IMR-90 (cell line): ENCODE data around the gene FAU. TPM values are rescaled to one million over a fixed set of nuclear protein-coding genes. Genes with fewer than 3 reads are reported as not detected.
A peak's percentile ranks its signal among the peaks of the same experiment; 100 is the strongest.

ENCODE experiments used
- ATAC-seq: fragments of 200-7000 bp; cut with Tn5 transposase; 2 replicates; pipeline ENCODE4 v1.9.1; 2020; ENCODE audit warnings: low read depth, mild to moderate bottlenecking, moderate library complexity
- BruUV-seq: library from RNA; stranded (reverse); fragments of 400-500 nt; replicated peaks from 2 replicates; lab custom pipeline; 2021; lab: Mats Ljungman, UMichigan
- CTCF ChIA-PET: fragments of 300-600 bp; formaldehyde crosslinking; extraction: SDS; loops from one replicate; lab custom pipeline; 2021; ENCODE audit warnings: antibody characterized with exemption; lab: Yijun Ruan, JAX
- POLR2A ChIA-PET: fragments of 300-600 bp; sonication (Branson Sonifier 250); formaldehyde crosslinking; loops from one replicate; lab custom pipeline; 2022; ENCODE audit warnings: antibody characterized with exemption; ENCODE audit not compliant: unreplicated experiment; lab: Charles Lee
- DNase-seq: peaks from one replicate; pipeline ENCODE4 v3.0.0; 2013
- H2AFZ ChIP-seq: replicated peaks from 2 replicates; pipeline ENCODE3; 2013; ENCODE audit warnings: low read length, mild to moderate bottlenecking; ENCODE audit not compliant: poor library complexity
- H2AK5ac ChIP-seq: 2 replicates; pipeline ENCODE4 v1.6.1; 2013; ENCODE audit warnings: low read depth, low read length, inconsistent platforms
- H2AK9ac ChIP-seq: replicated peaks from 2 replicates; pipeline ENCODE3; 2013; ENCODE audit warnings: mild to moderate bottlenecking, low read depth, low read length, moderate library complexity; ENCODE audit not compliant: poor library complexity
- H2BK120ac ChIP-seq: 2 replicates; pipeline ENCODE4 v1.6.1; 2013; ENCODE audit warnings: low read depth, low read length, inconsistent platforms
- H2BK15ac ChIP-seq: 3 replicates; pipeline ENCODE4 v1.6.1; 2013; ENCODE audit warnings: low read depth, low read length, inconsistent platforms
- H2BK20ac ChIP-seq: 2 replicates; pipeline ENCODE4 v1.6.1; 2013; ENCODE audit warnings: low read depth, mild to moderate bottlenecking, inconsistent platforms, low read length, moderate library complexity
- H2BK5ac ChIP-seq: 2 replicates; pipeline ENCODE4 v1.6.1; 2013; ENCODE audit warnings: mild to moderate bottlenecking, low read depth, low read length, inconsistent platforms; ENCODE audit not compliant: poor library complexity, severe bottlenecking
- H3K14ac ChIP-seq: replicated peaks from 2 replicates; pipeline ENCODE4 v1.6.1; 2013; ENCODE audit warnings: low read depth, low read length, inconsistent platforms
- H3K18ac ChIP-seq: 2 replicates; pipeline ENCODE4 v1.6.1; 2013; ENCODE audit warnings: low read depth, low read length, control low read depth
- H3K23ac ChIP-seq: 2 replicates; pipeline ENCODE4 v1.6.1; 2013; ENCODE audit warnings: low read depth, low read length, inconsistent platforms
- H3K27ac ChIP-seq: 2 replicates; pipeline ENCODE4 v1.5.1; 2013; ENCODE audit warnings: mild to moderate bottlenecking, control low read depth, low read length; ENCODE audit not compliant: insufficient read depth
- H3K27me3 ChIP-seq: 2 replicates; pipeline ENCODE4 v1.6.1; 2013; ENCODE audit warnings: low read length; ENCODE audit not compliant: control insufficient read depth, insufficient read depth
- H3K36me3 ChIP-seq: 2 replicates; pipeline ENCODE4 v1.6.1; 2013; ENCODE audit warnings: low read length, mixed read lengths; ENCODE audit not compliant: control insufficient read depth, insufficient read depth
- H3K4ac ChIP-seq: 2 replicates; pipeline ENCODE4 v1.6.1; 2013; ENCODE audit warnings: low read depth, low read length, inconsistent platforms
- H3K4me1 ChIP-seq: 2 replicates; pipeline ENCODE4 v1.6.1; 2013; ENCODE audit warnings: low read length, mixed read lengths; ENCODE audit not compliant: control insufficient read depth, insufficient read depth
- H3K4me2 ChIP-seq: 2 replicates; pipeline ENCODE4 v1.6.1; 2013; ENCODE audit warnings: low read depth, mild to moderate bottlenecking, control low read depth, low read length, moderate library complexity
- H3K4me3 ChIP-seq: 2 replicates; pipeline ENCODE4 v1.5.1; 2013; ENCODE audit warnings: low read depth, mild to moderate bottlenecking, control low read depth, low read length, moderate library complexity; ENCODE audit not compliant: insufficient read depth
- H3K56ac ChIP-seq: 2 replicates; pipeline ENCODE4 v1.6.1; 2013; ENCODE audit warnings: low read length, inconsistent platforms; ENCODE audit not compliant: insufficient read depth; ENCODE audit errors: extremely low read depth
- H3K79me1 ChIP-seq, 2 experiments: 2 replicates each; pipeline ENCODE4 v1.6.1; 2013; ENCODE audit warnings: low read length in 2 of 2, inconsistent platforms in 1 of 2, low read depth in 1 of 2
- H3K9ac ChIP-seq: 2 replicates; pipeline ENCODE4 v1.6.1; 2013; ENCODE audit warnings: low read depth, low read length, control low read depth
- H3K9me1 ChIP-seq: 2 replicates; pipeline ENCODE4 v1.6.1; 2013; ENCODE audit warnings: low read length, inconsistent platforms; ENCODE audit not compliant: insufficient read depth
- H3K9me3 ChIP-seq: 2 replicates; pipeline ENCODE4 v1.6.1; 2013; ENCODE audit warnings: low read length; ENCODE audit not compliant: control insufficient read depth, insufficient read depth
- H4K20me1 ChIP-seq: 2 replicates; pipeline ENCODE4 v1.6.1; 2013; ENCODE audit warnings: low read length, inconsistent platforms; ENCODE audit not compliant: insufficient read depth
- H4K5ac ChIP-seq: 2 replicates; pipeline ENCODE4 v1.6.1; 2013; ENCODE audit warnings: mild to moderate bottlenecking, low read depth, low read length, control low read depth
- H4K8ac ChIP-seq, 2 experiments: 2 replicates each; pipeline ENCODE4 v1.6.1; 2013; ENCODE audit warnings: low read depth in 2 of 2, low read length in 2 of 2, control low read depth in 1 of 2, inconsistent platforms in 1 of 2
- H4K91ac ChIP-seq: 2 replicates; pipeline ENCODE4 v1.6.1; 2013; ENCODE audit warnings: low read depth, low read length, inconsistent platforms; ENCODE audit not compliant: insufficient read depth
- BHLHE40 ChIP-seq: fragments of 150-350 bp; IDR thresholded peaks from 2 replicates; pipeline ENCODE4 v1.6.1; 2016; ENCODE audit warnings: mild to moderate bottlenecking, low read depth, low read length
- CEBPB ChIP-seq: IDR thresholded peaks from 2 replicates; pipeline ENCODE4 v1.6.1; 2012; ENCODE audit warnings: low read depth, low read length, improper control_type of control experiment
- WGBS, 2 experiments: methylation state at CpG; one replicate each; pipeline versions ENCODE4 v1.1.5 to v1.1.7; 2013; ENCODE audit warnings: missing lambda C conversion rate in 2 of 2; ENCODE audit not compliant: insufficient read length in 1 of 2; ENCODE audit errors: extremely low coverage in 2 of 2; 5-methylcytosine and 5-hydroxymethylcytosine counted together
- dilution Hi-C: fragments of 300-500 bp; cut with HindIII; formaldehyde crosslinking; loops from one replicate; pipeline ENCODE4 v1.14.3; 2018; ENCODE audit warnings: low sequenced_read_pairs; ENCODE audit not compliant: unreplicated experiment
- in situ Hi-C: fragments of 300-500 bp; cut with MboI; formaldehyde crosslinking; loops from 3 replicates; pipeline ENCODE4 v1.14.3; 2019; ENCODE audit warnings: low sequenced_read_pairs, inconsistent platforms, mixed read lengths
- intact Hi-C: fragments of 100-400 bp; cut with micrococcal nuclease; formaldehyde crosslinking; loops from 2 replicates; pipeline ENCODE4 v1.10.0; 2022
- polyA plus RNA-seq, 3 experiments: library from polyadenylated mRNA; depleted of rRNA; stranded (reverse); fragments of >200 nt; gene quantifications; 2 replicates each; pipeline ENCODE4 v1.2.3, GENCODE V29; 2012; ENCODE audit warnings: low replicate concordance in 1 of 3
- total RNA-seq: library from RNA; depleted of rRNA; stranded (reverse); fragments of >200 nt; gene quantifications from 2 replicates; pipeline ENCODE4 v1.2.3, GENCODE V29; 2012
- TF ChIP-seq, protein P1 (sequence below): fragments of 150-350 bp; IDR thresholded peaks from 2 replicates; pipeline ENCODE4 v1.6.1; 2017; ENCODE audit warnings: mild to moderate bottlenecking, antibody characterized with exemption, low read length, low read depth

Gene FAU
- total and polyA plus RNA-seq, 2 of the 4 experiments (the other 2 are of a cell fraction), result 189 to 652 TPM

DNA sequence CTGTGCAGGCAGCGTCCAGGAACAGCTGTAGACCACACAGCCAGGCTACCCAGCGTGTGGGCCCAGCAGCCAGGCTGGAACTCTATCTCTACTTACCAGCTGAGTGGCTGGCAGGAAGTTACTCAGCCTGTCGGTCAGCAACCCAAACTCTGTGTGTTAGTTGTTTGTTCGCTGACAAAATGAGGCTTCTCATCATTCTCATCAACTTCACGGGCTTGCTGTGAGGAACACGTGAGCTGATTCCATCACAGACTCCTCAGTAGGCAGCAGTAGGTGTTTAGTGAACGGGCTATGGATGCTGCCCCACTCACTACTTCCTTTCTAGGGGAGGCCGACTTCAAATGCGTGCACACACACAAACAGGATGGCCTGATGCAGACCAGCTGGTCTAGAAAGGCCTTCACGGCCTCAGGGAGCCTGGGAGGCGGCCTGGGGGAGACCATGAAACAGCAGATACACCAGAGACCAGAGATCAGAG is 47.3 kb upstream of the FAU start:
- in situ Hi-C loops, result no loop called here
- 0% methylated on average over 1 of the region's 11 CpGs; no CpG with 5 or more reads in 1 of the 2 experiments for WGBS, 2 experiments
- Histone ChIP-seq H3K4me2 (no peak overlapping the region), H3K18ac (peak overlapping the region; percentile 70; the same call in 1 of the 2 replicates), H3K9me3 (no peaks in the 10 kb centered on the region), H2BK5ac (peak overlapping the region; percentile 62), H3K14ac (peak overlapping the region; percentile 91), H2AK9ac (peak overlapping the region; percentile 69), H3K9me1 (peaks cover 10% of the 10 kb centered on the region; the same call in 1 of the 2 replicates), H3K79me1 (peaks cover 0 to 5% of the 10 kb centered on the region in 2 experiments; a peak in 1 of 4 replicates), H3K4me3 (no peak overlapping the region), H2BK120ac (peak overlapping the region; percentile 75), H3K36me3 (no peaks in the 10 kb centered on the region), H3K23ac (peak overlapping the region; percentile 54; the same call in 1 of the 2 replicates), H4K91ac (peak overlapping the region; percentile 74), H4K5ac (peak overlapping the region; percentile 99), H4K8ac (peak overlapping the region; percentile 92 to 100), H2BK20ac (peak overlapping the region; percentile 54; the same call in 1 of the 2 replicates), H2AK5ac (peak overlapping the region; percentile 24; the same call in 1 of the 2 replicates), H3K4me1 (peaks cover 10% of the 10 kb centered on the region), H3K56ac (peak overlapping the region; percentile 5; the same call in 1 of the 2 replicates), H3K27me3 (no peaks in the 10 kb centered on the region), H3K27ac (peak overlapping the region; percentile 72), H4K20me1 (no peaks in the 10 kb centered on the region), H2AFZ (peak overlapping the region; percentile 94), H3K9ac (peak overlapping the region; percentile 27; the same call in 1 of the 2 replicates), H2BK15ac (peak overlapping the region; percentile 75; the same call in 2 of the 3 replicates), H3K4ac (peak overlapping the region; percentile 84)
- ChIA-PET POLR2A (no interaction called here), CTCF (interaction anchor here (0.8 kb wide), 1 partner anchor 11 kb away, joined by 3 read pairs; no protein-coding TSS in a partner anchor)
- intact Hi-C loops, result no loop called here
- dilution Hi-C loops, result no loop called here
- TF ChIP-seq CEBPB (no peak), BHLHE40 (peak; percentile 65)
- TF ChIP-seq, protein P1, sequence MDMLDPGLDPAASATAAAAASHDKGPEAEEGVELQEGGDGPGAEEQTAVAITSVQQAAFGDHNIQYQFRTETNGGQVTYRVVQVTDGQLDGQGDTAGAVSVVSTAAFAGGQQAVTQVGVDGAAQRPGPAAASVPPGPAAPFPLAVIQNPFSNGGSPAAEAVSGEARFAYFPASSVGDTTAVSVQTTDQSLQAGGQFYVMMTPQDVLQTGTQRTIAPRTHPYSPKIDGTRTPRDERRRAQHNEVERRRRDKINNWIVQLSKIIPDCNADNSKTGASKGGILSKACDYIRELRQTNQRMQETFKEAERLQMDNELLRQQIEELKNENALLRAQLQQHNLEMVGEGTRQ, result peak; percentile 26; the same call in 1 of the 2 replicates
- BruUV-seq, result no TSS peak
- peak; percentile 80 for ATAC-seq
- peak; percentile 55 for DNase-seq
